Measurements from ENCODE around the gene MYO3A. TPM values are rescaled to one million over a fixed set of nuclear protein-coding genes. Genes with fewer than 3 reads are reported as not detected.
A peak's percentile ranks its signal among the peaks of the same experiment; 100 is the strongest.

The MYO3A gene
- total RNA-seq, 1 donor from 2014 or later = 0.23 TPM

DNA sequence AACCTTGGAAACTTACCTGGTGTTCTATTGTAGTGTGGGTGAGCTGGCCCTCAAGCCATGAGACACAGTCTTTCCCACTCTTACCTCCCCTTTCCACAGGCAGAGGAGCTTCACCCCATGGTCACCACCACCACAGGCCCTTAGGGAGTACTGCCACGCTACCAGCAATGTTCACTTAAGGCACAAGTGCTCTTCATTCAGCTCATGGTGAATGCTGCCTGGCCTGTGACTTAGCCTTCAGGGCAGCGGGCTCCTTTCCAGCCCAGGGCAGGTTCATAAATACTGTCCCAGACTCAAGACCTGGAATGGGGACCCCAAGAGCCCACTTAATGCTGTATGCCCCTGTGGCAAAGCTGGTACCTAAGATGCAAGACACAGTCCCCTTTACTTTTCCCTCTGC lies 109.4 kb downstream of the MYO3A start:
- Histone ChIP-seq H3K27me3 (ENCODE audit: insufficient read depth, low read length) (no peaks in the 10 kb centered on the region), H3K4me3 (ENCODE audit: insufficient read depth, low read depth, low read length) (no peak overlapping the region), H2AFZ (ENCODE audit: low read depth, low read length) (no peak overlapping the region), H3K4me2 (ENCODE audit: low read length) (no peak overlapping the region), H3K36me3 (ENCODE audit: insufficient read depth, low read length) (no peaks in the 10 kb centered on the region), H4K20me1 (ENCODE audit: insufficient read depth, low read length) (no peaks in the 10 kb centered on the region), H3K9me3 (ENCODE audit: insufficient read depth, low read depth, low read length) (no peaks in the 10 kb centered on the region), H3K9ac (ENCODE audit: low read length) (no peak overlapping the region), H3K79me2 (ENCODE audit: insufficient read depth, low read length) (no peaks in the 10 kb centered on the region), H3K4me1 (ENCODE audit: insufficient read depth, low read length) (no peaks in the 10 kb centered on the region), H3K27ac (ENCODE audit: low read depth, low read length) (no peak overlapping the region)
- no peaks in the 10 kb centered on the region for H3K27me3 Mint-ChIP-seq (ENCODE audit: low read depth, unreplicated experiment)
- H3K9me3 Mint-ChIP-seq (ENCODE audit: unreplicated experiment) = no peaks in the 10 kb centered on the region
- H3K4me3 Mint-ChIP-seq (ENCODE audit: unreplicated experiment) = no peak overlapping the region
- TF ChIP-seq EZH2 (IDR thresholded peaks at IDR 0.05; ENCODE audit: insufficient read depth, low read length) = no peak
- TF ChIP-seq, protein P1, sequence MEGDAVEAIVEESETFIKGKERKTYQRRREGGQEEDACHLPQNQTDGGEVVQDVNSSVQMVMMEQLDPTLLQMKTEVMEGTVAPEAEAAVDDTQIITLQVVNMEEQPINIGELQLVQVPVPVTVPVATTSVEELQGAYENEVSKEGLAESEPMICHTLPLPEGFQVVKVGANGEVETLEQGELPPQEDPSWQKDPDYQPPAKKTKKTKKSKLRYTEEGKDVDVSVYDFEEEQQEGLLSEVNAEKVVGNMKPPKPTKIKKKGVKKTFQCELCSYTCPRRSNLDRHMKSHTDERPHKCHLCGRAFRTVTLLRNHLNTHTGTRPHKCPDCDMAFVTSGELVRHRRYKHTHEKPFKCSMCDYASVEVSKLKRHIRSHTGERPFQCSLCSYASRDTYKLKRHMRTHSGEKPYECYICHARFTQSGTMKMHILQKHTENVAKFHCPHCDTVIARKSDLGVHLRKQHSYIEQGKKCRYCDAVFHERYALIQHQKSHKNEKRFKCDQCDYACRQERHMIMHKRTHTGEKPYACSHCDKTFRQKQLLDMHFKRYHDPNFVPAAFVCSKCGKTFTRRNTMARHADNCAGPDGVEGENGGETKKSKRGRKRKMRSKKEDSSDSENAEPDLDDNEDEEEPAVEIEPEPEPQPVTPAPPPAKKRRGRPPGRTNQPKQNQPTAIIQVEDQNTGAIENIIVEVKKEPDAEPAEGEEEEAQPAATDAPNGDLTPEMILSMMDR (IDR thresholded peaks at IDR 0.05; ENCODE audit: insufficient read depth, low read depth, low read length) = no peak
- DNase-seq (ENCODE audit: low read depth) (no peak), FAIRE-seq (no peak)
- H3K27ac Mint-ChIP-seq (ENCODE audit: unreplicated experiment) = no peak overlapping the region
- peaks cover 13% of the 10 kb centered on the region for H3K4me1 Mint-ChIP-seq (ENCODE audit: low read depth, unreplicated experiment)
- no peaks in the 10 kb centered on the region for H3K36me3 Mint-ChIP-seq (ENCODE audit: low read depth, unreplicated experiment)

GRCh38 chr10:26044141-26044749 lies 110.2 kb downstream of the MYO3A start:
- no peaks in the 10 kb centered on the region for H3K9me3 ChIP-seq (ENCODE audit: insufficient read depth, low read depth, low read length)
- no peak overlapping the region for H3K4me2 ChIP-seq (ENCODE audit: low read length)
- no peaks in the 10 kb centered on the region for H3K9me3 Mint-ChIP-seq (ENCODE audit: unreplicated experiment)
- H3K36me3 ChIP-seq (ENCODE audit: insufficient read depth, low read length) = no peaks in the 10 kb centered on the region
- no peak for TF ChIP-seq EZH2 (IDR thresholded peaks at IDR 0.05; ENCODE audit: insufficient read depth, low read length)
- H3K27me3 ChIP-seq (ENCODE audit: insufficient read depth, low read length) = no peaks in the 10 kb centered on the region
- H3K36me3 Mint-ChIP-seq (ENCODE audit: low read depth, unreplicated experiment) = no peaks in the 10 kb centered on the region
- H3K4me1 Mint-ChIP-seq (ENCODE audit: low read depth, unreplicated experiment) = peaks cover 19% of the 10 kb centered on the region
- no peak overlapping the region for H3K27ac Mint-ChIP-seq (ENCODE audit: unreplicated experiment)
- H3K4me1 ChIP-seq (ENCODE audit: insufficient read depth, low read length) = no peaks in the 10 kb centered on the region
- DNase-seq (ENCODE audit: low read depth) (peak; percentile 48), FAIRE-seq (no peak)
- no peaks in the 10 kb centered on the region for H4K20me1 ChIP-seq (ENCODE audit: insufficient read depth, low read length)
- no peak overlapping the region for H3K27ac ChIP-seq (ENCODE audit: low read depth, low read length)
- H3K27me3 Mint-ChIP-seq (ENCODE audit: low read depth, unreplicated experiment) = no peaks in the 10 kb centered on the region
- no peak overlapping the region for H3K4me3 ChIP-seq (ENCODE audit: insufficient read depth, low read depth, low read length)
- no peak overlapping the region for H3K9ac ChIP-seq (ENCODE audit: low read length)
- no peak overlapping the region for H3K4me3 Mint-ChIP-seq (ENCODE audit: unreplicated experiment)
- no peaks in the 10 kb centered on the region for H3K79me2 ChIP-seq (ENCODE audit: insufficient read depth, low read length)
- no peak overlapping the region for H2AFZ ChIP-seq (ENCODE audit: low read depth, low read length)

DNA sequence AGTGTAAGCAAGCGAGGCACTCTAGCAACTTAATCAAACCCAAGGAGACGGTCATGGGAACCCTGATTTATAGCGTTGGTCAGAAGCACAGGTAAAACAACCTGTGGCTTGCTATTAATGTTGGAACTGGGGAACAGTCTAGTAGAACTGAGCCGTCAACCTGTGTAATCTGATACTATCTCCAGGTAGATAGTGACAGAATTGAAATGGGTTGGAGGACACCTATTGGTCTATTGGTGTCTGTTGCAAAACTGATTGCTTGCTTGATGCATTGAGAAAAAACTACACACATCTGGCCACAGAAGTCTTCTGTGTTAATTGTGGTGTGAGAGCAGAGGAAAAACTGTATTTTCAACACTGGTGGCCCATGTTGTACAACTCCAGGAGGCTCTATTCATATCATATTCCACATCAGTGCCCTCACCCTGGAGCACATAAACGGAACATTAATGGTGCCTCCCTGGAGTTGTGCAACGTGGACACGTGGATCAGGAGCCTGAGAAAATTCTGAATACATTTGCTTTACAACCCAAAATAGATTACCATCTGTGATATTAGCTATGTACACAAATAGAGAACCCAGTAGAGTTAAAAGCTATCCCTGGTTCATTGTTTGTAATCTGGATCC lies 112.2 kb downstream of the MYO3A start:
- Histone ChIP-seq H4K20me1 (ENCODE audit: insufficient read depth, low read length) (no peaks in the 10 kb centered on the region), H3K36me3 (ENCODE audit: insufficient read depth, low read length) (no peaks in the 10 kb centered on the region), H3K27ac (ENCODE audit: low read depth, low read length) (no peak overlapping the region), H3K4me1 (ENCODE audit: insufficient read depth, low read length) (no peaks in the 10 kb centered on the region), H3K27me3 (ENCODE audit: insufficient read depth, low read length) (no peaks in the 10 kb centered on the region), H3K9me3 (ENCODE audit: insufficient read depth, low read depth, low read length) (no peaks in the 10 kb centered on the region), H3K79me2 (ENCODE audit: insufficient read depth, low read length) (no peaks in the 10 kb centered on the region), H2AFZ (ENCODE audit: low read depth, low read length) (no peak overlapping the region), H3K9ac (ENCODE audit: low read length) (no peak overlapping the region), H3K4me2 (ENCODE audit: low read length) (no peak overlapping the region), H3K4me3 (ENCODE audit: insufficient read depth, low read depth, low read length) (no peak overlapping the region)
- H3K36me3 Mint-ChIP-seq (ENCODE audit: low read depth, unreplicated experiment) = no peaks in the 10 kb centered on the region
- no peak overlapping the region for H3K27ac Mint-ChIP-seq (ENCODE audit: unreplicated experiment)
- DNase-seq (ENCODE audit: low read depth) (no peak), FAIRE-seq (no peak)
- no peaks in the 10 kb centered on the region for H3K27me3 Mint-ChIP-seq (ENCODE audit: low read depth, unreplicated experiment)
- H3K4me1 Mint-ChIP-seq (ENCODE audit: low read depth, unreplicated experiment) = peaks cover 19% of the 10 kb centered on the region
- TF ChIP-seq EZH2 (IDR thresholded peaks at IDR 0.05; ENCODE audit: insufficient read depth, low read length) = no peak
- TF ChIP-seq, protein P1 (IDR thresholded peaks at IDR 0.05; ENCODE audit: insufficient read depth, low read depth, low read length) = no peak
- no peak overlapping the region for H3K4me3 Mint-ChIP-seq (ENCODE audit: unreplicated experiment)
- no peaks in the 10 kb centered on the region for H3K9me3 Mint-ChIP-seq (ENCODE audit: unreplicated experiment)
